HG03571 (cell line): ENCODE measurements around the gene CAPZA2.
"Not testable (repeated sequence)": the region's sequence is repeated elsewhere in the genome, so short reads cannot be mapped to it uniquely, and the experiment has no call there.

ENCODE experiments used
- ATAC-seq: cut with Tn5 transposase; IDR thresholded peaks from one replicate; pipeline ENCODE4 v1.9.1; 2021; ENCODE audit not compliant: unreplicated experiment

The CAPZA2 gene

DNA sequence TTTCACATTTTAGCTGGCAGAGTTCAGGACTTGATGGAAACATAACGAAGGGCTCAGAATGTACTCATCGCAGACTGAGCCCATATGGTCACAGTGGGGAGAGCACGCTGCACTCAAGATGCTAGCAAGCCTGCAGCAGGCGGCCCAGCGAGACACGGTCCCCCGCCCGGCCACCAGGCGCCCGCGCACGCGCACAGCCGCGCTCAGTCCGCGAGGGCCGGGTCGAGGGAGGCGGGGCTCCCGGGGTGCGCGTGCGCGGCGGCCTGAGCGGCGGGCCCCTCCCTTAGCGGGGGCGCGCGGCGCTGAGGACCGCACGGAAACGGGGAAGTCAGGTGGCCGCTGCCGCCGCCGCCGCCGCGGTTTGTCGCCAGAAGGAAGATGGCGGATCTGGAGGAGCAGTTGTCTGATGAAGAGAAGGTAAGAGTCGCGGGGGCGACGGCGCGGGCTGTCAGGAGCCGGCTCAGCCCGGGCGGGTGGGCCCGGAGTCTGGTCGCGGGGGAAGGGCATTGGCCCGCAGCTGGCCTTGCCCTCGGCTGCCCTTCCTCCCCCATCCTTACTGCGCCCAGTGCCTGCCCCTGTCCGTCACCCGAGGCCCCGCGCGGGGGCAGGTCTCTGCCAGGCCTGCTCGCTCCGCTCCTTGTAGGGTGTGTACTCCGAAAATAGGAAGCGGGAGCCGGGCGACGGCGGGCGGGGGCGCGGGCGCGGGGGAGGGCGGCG lies at the start of gene CAPZA2:
CAPZA2 (plus strand) TSS at position 354 of the 717 bp plus-strand sequence; CDS start at position 379, 25 bp downstream.
- ATAC-seq: peak; percentile 88

DNA sequence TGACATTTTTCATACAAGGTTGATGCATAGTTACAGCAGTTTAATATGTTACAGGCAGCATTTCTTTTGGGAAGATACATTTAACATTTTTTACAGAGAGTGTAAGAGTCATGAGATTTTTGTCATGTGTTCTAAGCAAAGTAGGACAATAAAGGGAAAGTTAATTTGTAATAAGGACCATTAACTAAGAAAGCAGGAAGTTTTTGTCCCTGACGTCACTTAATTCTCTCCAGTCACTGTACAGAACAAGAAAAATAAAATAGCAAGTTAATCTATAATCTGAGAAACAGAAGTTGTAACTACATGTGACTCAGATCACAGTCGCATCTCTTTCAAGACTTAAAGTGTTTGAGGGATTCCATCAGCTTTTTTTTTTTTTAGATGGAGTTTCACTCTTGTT lies 49.5 kb upstream of the CAPZA2 start:
- ATAC-seq: no peak

DNA sequence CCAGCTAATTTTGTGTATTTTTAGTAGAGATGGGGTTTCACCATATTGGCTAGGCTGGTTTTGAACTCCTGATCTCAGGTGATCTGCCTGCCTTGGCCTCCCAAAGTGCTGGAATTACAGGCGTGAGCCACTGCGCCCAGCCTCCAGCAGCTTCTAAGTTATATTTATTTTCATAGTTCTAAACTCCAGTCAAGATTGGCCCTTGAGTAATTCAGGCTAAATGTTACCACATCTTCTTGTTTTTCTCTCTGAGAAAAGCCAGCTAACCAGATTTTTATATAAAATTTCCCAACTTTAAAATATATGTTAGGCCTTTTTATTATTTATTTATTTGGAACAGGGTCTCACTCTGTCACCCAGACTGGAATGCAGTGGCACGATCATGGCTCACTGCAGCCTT lies 49.0 kb upstream of the CAPZA2 start:
- ATAC-seq: not testable (repeated sequence)

DNA sequence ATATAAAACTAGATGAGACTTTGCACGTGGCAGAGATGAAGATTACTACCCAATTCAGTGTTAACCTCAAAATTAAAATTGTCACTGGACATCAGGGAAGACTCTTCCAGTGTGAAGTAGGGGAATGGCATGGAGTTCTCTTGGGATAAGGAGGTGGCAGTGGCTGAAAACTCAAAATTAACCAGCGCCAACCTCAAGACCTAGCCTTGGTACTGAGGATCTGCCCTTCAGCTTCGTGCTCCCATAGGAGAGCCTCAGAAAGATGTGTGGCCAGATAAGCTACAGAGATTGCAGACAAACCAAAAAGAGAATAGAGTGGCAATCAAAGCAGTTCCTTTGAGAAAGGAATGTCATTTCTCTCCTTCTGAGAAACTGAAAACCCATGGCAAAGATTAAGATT lies 47.3 kb upstream of the CAPZA2 start:
- no peak for ATAC-seq

DNA sequence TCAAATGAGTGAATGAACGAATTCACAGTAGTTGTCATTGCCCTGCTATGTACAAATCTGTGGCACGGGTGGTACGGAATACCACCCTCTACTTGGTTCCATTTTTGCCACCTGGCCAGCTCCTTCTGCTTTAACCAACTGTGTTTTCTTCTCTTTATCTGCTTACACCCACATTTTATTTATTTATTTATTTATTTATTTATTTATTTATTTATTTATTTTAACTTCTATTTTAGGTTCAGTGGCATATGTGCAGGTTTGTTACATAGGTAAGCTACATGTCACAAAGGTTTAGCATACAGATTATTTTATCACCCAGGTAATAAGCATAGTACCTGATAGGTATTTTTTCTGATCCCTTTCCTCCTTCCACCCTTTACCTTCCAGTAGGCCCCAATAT lies 42.2 kb upstream of the CAPZA2 start:
- no peak for ATAC-seq

DNA sequence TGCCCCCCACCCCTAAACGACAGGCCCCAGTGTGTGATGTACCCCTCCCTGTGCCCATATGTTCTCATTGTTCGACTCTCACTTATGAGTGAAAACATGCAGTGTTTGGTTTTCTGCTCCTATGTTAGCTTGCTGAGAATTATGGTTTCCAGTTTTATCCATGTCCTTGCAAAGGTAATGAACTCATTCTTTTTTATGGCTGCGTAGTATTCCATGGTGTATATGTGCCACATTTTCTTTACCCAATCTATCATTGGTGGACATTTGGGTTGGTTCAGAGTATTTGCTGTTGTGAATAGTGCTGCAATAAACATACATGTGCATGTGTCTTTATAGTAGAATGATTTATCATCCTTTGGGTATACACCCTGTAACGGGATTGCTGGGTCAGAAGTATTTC lies 40.7 kb upstream of the CAPZA2 start:
- ATAC-seq: not testable (repeated sequence)

DNA sequence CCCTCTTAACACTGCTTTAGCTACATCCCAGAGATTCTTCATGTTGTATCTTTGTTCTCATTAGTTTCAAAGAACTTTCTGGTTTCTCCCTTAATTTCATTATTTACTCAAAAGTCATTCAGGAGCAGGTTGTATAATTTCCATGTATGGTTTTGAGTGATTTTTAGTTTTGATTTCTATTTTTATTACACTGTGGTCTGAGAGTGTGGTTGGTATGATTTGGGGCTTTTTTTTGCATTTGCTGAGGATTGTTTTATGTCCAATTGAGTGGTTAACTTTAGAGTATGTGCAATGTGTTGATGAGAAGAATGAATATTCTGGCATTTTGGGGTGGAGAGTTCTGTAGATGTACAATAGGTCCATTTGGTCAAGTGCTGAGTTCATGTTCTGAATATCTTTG lies 37.9 kb upstream of the CAPZA2 start:
- ATAC-seq: no peak

DNA sequence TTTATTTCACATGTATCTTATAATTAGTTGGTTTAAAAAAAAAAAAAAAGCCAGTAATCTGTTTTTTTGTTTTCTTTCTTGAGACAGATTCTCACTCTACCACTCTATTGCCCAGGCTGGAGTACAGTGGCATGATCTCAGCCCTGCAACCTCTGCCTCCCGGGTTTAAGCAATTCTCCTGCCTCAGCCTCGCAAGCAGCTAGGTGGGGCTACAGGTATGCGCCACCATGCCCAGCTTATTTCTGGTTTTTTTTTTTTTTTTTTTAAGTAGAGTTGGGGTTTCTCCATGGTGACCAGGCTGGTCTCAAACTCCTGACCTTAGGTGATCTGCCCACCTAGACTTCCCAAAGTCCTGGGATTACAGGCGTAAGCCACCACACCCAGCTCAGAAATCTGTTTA lies 34.1 kb upstream of the CAPZA2 start:
- no peak for ATAC-seq

DNA sequence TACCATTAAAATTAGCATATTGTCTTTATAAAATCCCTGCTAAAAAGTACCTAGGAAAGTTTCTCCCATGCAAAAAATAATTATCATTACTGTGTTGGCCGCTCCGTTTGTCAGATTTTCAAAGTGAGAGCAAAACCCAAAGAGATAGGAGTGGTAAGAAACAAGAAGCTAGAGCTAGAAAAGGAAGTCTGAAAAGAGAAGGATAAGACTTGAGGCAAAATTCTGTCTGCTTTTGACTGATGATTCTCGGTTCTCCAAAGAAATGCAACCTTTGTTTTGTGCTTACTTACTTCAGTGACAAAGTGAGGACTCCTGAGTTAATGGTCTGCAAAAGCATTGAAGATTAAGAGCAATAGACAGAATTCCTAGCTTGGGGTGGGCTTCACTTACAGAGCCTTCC lies 33.3 kb upstream of the CAPZA2 start:
- ATAC-seq: no peak

DNA sequence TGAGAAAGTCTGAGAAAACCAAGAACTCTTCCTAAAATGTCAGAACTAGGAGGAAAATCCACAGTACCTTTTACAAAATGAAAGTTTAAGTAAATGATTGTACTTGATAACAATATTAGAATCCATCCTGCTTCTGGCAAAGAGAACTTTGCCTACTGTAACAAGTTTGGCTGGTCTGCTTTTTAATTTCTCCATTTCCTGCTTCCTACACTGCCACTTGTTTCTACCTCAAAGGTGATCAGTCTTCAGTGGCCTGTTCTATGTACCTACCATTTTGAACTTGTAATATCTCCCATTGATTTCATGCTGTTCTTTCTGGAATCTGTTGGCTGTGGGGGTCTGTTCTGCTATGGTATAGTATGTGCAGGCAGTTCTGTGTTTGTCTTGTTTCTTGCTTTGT lies 32.9 kb upstream of the CAPZA2 start:
- no peak for ATAC-seq

DNA sequence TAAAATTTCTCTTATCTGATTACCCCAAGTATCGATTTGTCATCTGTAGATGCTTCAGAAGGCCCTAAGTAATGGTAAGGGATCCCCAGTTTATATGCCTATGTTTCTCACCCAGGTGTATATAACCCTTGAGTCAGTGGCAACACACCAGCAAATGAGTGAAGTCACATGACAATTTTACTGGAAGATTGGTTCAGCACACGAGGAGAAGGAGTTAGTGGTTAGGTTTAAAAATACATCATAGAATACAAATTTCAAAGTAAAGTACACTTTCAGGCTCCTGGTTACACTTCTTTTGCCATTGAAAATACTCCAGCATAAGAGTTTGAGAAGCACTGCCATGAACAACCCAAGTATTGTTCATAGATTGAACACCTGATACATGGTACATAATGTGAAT lies 29.7 kb upstream of the CAPZA2 start:
- ATAC-seq: no peak

DNA sequence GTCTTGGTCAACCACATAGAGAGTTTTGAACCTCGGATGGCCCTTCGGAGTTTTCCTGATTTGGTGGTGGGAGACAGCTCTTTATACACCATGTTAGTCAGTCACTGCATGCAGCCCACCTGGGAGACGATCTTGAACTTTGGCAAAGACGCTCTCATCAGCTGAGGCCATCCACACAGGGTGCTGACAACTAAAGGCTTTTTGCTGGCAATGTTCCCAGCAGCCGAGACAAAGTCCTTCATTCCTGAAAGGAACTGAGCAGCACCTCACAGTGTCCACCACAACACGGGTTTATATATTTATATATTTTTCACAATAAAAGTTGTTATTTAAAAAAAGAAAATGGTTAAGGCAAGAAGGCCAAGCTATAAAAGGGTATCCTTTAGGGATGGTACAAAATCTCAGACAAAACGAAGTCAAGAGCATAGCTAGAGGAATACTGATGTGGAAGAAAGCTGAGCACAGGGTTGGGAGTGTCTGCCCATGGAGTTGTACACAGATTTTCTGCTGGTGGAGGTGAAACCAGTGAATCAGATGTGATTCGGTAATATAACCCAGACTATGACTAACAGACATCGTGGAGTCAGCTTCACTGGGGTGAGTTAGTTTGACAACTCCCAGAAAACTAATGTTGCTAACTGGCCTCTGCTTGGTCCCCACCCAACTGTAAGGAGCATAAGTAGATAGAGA lies 27.4 kb upstream of the CAPZA2 start:
- no peak for ATAC-seq

DNA sequence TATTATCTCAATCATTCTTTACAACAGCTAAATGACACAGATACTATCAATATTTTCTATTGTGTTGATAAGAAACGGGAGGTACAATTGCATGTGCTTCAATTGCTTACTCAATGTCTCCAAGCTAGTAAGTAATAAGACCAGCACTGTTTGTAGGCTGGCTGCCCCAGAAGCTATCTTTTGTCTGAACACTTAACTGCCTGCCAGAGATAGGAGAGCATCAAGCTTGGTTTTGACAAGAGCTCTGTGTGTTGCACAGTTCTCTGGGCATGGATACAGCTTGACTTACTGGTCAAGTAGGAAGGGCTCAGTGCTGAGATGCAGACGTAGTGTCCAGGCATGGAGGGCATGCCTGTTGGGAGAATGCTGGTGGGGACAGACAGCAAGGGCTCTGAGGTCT lies 26.3 kb upstream of the CAPZA2 start:
- ATAC-seq: no peak

DNA sequence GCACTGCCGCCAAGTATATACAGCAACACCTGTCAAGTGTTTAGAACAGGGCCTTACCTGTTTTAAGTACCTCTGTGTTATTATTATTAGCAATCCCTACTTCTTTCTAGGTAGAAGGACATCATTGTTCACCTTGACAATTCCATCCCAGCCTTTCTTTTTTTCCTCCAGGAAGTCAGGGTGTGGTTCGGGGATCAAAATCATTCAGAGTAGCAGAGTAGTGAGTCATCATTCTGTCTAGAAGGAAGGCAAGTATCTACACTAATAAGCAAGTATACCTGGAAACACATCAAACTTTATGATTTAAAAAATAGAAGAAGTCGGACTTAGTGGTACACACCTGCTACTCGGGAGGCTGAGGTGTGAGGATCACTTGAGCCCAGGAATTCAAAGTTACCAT lies 25.5 kb upstream of the CAPZA2 start:
- ATAC-seq: no peak

DNA sequence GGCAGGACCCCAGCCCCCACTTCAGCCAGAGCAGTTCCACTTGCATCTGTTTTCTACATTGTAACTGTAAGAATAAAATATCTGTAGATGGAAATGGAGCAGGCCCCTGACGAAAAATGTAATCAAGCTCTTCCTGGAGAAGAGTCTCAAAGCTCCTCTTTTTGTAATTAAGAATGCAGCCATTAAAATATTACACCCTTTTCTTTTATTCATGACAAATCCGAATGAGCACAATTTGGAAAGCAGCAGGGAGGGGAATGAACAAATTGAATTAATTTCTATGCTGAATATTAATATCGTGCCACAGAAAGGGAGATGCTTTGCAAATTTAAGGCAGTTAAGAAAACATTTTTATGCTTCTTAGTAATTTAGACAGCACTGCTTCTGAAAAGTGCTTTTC lies 24.8 kb upstream of the CAPZA2 start:
- ATAC-seq: no peak

DNA sequence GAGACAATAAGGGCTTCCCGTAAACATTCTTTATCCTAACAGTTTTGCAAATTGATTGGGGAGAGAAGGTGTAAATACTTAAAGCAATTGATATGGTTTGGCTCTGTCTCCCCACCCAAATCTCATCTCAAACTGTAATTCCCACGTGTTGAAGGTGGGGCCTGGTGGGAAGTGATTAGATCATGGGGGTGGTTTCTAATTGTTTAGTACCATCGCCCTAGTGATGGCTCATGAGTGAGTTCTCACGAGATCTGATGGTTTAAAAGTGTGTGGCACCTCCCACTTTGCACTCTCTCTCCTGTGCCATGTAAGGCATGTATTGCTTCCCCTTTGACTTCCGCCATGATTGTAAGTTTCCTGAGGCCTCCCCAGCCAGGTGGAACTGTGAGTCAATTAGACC lies 22.1 kb upstream of the CAPZA2 start:
- no peak for ATAC-seq

DNA sequence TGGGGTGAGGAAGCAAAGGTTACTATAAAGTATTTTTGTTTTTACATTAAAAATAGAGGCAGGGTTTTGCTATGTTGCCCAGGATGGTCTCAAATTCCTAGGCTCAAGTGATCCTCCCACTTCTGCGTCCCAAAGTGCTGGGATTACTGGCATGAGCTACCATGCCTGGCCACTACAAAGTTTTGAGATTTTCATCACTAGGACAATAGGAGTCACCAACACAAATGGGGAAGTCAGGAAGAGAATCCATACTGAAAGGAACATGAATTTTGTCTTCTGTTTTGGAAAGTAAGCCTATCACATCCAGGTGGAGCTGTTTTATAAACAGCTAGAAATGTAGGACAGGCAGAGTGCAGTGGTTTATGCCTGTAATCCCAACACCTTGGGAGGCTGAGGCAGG lies 20.0 kb upstream of the CAPZA2 start:
- ATAC-seq: no peak

DNA sequence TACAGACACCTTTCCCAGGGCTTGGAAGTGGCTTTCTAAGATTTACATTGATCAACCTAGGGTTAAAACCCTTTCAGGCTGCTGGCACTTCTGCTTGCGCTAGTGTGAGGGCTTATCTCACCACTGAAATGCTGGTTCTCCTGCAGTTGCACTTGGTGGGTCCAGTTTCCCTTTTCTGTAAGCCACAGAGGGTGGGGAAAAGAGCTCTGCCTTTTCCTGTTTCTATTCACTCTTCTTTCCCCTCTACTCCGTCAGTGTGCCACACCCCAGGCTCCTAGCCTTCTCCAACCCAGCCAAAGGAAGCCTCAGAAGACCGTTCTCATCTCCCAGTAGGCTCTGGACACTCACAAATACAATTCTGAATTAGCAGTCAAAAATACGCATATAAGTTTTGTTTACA lies 19.0 kb upstream of the CAPZA2 start:
- ATAC-seq: no peak

DNA sequence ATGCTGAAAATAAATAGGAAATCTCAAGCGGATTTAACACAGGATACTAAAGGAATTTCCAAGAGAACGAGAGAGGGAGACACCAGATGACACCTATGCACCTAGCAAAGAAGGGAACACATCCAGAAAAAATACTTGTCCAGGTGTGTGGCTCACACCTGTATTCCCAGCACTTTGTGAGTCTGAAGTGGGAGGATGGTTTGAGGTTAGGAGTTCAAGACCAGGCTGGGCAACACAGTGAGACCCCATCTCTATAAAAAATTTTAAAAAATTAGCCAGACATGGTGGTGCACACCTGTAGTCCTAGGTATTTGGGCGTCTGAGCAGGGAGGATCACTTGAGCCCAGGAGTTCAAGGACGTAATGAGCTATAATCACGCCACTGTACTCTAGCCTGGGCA lies 11.2 kb upstream of the CAPZA2 start:
- ATAC-seq: no peak

DNA sequence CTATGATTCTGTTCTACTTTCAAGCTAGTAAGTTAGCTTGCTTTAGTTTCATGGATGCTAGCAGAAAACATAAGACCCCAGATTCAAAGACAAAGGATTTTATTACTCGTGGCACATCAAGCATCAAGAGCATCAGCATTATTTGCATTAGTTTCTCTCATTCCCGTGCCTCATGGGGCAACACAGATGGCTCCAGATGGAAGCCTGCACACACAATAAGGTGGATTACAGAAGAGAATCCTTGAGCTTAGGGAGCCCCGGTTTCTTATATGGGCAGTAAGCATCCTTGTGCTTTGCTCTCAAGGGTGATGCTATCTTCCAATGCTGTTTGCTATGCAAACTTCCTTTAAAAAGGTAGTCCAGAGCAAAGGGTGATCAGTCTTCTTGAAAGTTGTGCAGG lies 10.7 kb upstream of the CAPZA2 start:
- no peak for ATAC-seq

DNA sequence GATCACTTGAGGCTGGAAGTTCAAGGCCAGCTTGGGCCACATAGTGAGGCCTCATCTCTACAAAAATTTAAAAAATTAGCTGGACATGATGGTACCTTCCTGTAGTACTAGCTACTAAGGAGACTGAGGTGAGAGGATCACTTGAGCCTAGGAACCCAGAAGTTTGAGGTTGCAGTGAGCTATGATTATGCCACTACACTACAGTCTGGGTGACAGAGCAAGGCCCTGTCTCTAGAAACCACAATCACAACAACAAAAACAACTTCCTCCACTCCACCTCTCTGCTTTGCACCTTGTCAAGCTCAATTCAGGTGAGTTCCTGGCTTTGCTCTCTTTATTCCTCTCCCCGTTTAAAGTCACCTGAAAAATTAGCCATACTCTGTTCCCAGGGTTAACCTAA lies 8.3 kb upstream of the CAPZA2 start:
- ATAC-seq: no peak

DNA sequence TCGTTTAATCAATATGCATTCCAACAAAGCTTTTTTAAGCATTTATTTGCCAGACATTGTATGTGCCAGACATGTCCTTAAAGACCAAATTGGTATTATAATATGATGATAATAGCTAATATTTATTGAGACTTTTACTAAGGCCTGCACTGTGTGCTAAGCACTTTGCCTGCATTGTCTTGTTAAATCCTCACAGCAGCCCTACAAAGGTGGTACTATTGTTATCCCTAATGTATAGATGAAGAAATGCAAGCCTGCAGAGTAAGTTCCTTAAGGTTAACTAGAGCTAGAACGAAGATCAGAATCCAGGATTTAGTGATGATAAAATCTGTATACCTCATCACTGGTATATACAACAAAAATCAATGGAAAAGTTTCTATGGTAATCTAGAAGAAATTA lies 5.3 kb upstream of the CAPZA2 start:
- ATAC-seq: no peak

DNA sequence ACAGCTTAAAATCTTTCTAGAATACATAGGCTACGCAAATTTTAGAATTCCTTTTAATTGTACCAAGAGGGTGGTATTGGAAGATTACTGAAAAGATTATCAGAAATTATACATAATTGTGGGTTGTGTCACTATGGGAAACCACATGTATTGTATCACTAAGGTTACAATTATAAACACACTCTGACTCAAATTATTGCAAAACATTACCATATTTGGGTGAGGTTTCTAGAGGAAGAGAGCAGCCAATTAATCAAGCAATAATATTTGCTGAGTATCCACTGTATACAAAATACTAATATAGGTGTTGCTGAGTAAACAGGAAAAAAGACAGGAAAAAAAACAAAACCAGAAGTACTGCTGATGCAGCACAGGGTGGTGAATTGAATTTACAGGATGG lies 3.1 kb upstream of the CAPZA2 start:
- ATAC-seq: no peak
